ENCODE data around the gene FOXP1. TPM values are rescaled to one million over a fixed set of nuclear protein-coding genes. Genes with fewer than 3 reads are reported as not detected.

Gene FOXP1
- total RNA-seq, 2 donors from 2014 or later: 41.7 to 94.3 TPM

GRCh38 chr3:71497367-71497897 lies 86.1 kb downstream of the FOXP1 start:
- peaks cover 15% of the 10 kb centered on the region for H3K36me3 Mint-ChIP-seq (ENCODE audit: low read depth)
- no peaks in the 10 kb centered on the region for H3K27me3 Mint-ChIP-seq (ENCODE audit: insufficient read depth)
- Histone ChIP-seq H3K27ac (ENCODE audit: low read depth, low read length) (peak overlapping the region; percentile 9), H3K36me3 (ENCODE audit: control insufficient read depth, insufficient read depth, low read length) (no peaks in the 10 kb centered on the region), H3K9me3 (ENCODE audit: control insufficient read depth, low read length) (no peaks in the 10 kb centered on the region), H3K4me1 (ENCODE audit: control insufficient read depth, insufficient read depth, low read length) (peaks cover 16% of the 10 kb centered on the region), H3K27me3 (ENCODE audit: control insufficient read depth, insufficient read depth, low read length, poor library complexity, severe bottlenecking) (no peaks in the 10 kb centered on the region), H3K9ac (ENCODE audit: extremely low read depth, low read length, poor library complexity, severe bottlenecking) (peak overlapping the region; percentile 7), H3K4me3 (ENCODE audit: low read length) (peak overlapping the region; percentile 47)
- TF ChIP-seq CTCF (conservative IDR thresholded peaks at IDR 0.05): no peak
- peaks cover 73% of the 10 kb centered on the region for H3K4me1 Mint-ChIP-seq
- WGBS, 2 experiments (ENCODE audit: insufficient coverage in 1 of 2, insufficient read length in 1 of 2): 43% methylated on average over 1 of the region's 1 CpG; no CpG with 5 or more reads in 1 of the 2 experiments
- H3K27ac Mint-ChIP-seq: peak overlapping the region; percentile 93
- peak; percentile 75 for DNase-seq
- peaks cover 4% of the 10 kb centered on the region for H3K9me3 Mint-ChIP-seq
- peak overlapping the region; percentile 26 for H3K4me3 Mint-ChIP-seq

- Histone ChIP-seq H3K4me3 (ENCODE audit: low read length) (no peak overlapping the region), H3K9ac (ENCODE audit: extremely low read depth, low read length, poor library complexity, severe bottlenecking) (no peak overlapping the region)
- 87 to 89% methylated on average over 4 to 5 of the region's 5 CpGs for WGBS, 2 experiments (ENCODE audit: insufficient coverage in 1 of 2, insufficient read length in 1 of 2)
These were observed 87.6 kb downstream of the FOXP1 start for GRCh38 chr3:71495708-71496472.

GRCh38 chr3:71494212-71494611 lies 89.3 kb downstream of the FOXP1 start:
- no peak for DNase-seq
- no peaks in the 10 kb centered on the region for H3K36me3 ChIP-seq (ENCODE audit: control insufficient read depth, insufficient read depth, low read length)
- H3K4me1 ChIP-seq (ENCODE audit: control insufficient read depth, insufficient read depth, low read length): peaks cover 16% of the 10 kb centered on the region
- H3K4me3 ChIP-seq (ENCODE audit: low read length): no peak overlapping the region
- H3K9ac ChIP-seq (ENCODE audit: extremely low read depth, low read length, poor library complexity, severe bottlenecking): no peak overlapping the region
- Mint-ChIP-seq H3K27ac (no peak overlapping the region), H3K4me1 (peaks cover 52% of the 10 kb centered on the region), H3K9me3 (peaks cover 16% of the 10 kb centered on the region), H3K27me3 (ENCODE audit: insufficient read depth) (no peaks in the 10 kb centered on the region), H3K36me3 (ENCODE audit: low read depth) (peaks cover 35% of the 10 kb centered on the region), H3K4me3 (no peak overlapping the region)
- peaks cover 17% of the 10 kb centered on the region for H3K9me3 ChIP-seq (ENCODE audit: control insufficient read depth, low read length)
- 95 to 97% methylated on average over 5 of the region's 5 CpGs for WGBS, 2 experiments (ENCODE audit: insufficient coverage in 1 of 2, insufficient read length in 1 of 2)
- no peaks in the 10 kb centered on the region for H3K27me3 ChIP-seq (ENCODE audit: control insufficient read depth, insufficient read depth, low read length, poor library complexity, severe bottlenecking)
- no peak overlapping the region for H3K27ac ChIP-seq (ENCODE audit: low read depth, low read length)
- TF ChIP-seq CTCF (conservative IDR thresholded peaks at IDR 0.05): no peak

More at GRCh38 chr3:71495708-71496472, 87.6 kb downstream of the FOXP1 start:
- peaks cover 23% of the 10 kb centered on the region for H3K36me3 Mint-ChIP-seq (ENCODE audit: low read depth)
- H3K27me3 ChIP-seq (ENCODE audit: control insufficient read depth, insufficient read depth, low read length, poor library complexity, severe bottlenecking): no peaks in the 10 kb centered on the region
- DNase-seq: peak; percentile 64
- no peaks in the 10 kb centered on the region for H3K36me3 ChIP-seq (ENCODE audit: control insufficient read depth, insufficient read depth, low read length)
- no peaks in the 10 kb centered on the region for H3K27me3 Mint-ChIP-seq (ENCODE audit: insufficient read depth)
- no peak for TF ChIP-seq CTCF (conservative IDR thresholded peaks at IDR 0.05)
- H3K4me3 Mint-ChIP-seq: no peak overlapping the region
- H3K27ac ChIP-seq (ENCODE audit: low read depth, low read length): no peak overlapping the region
- peak overlapping the region; percentile 93 for H3K27ac Mint-ChIP-seq
- peaks cover 16% of the 10 kb centered on the region for H3K4me1 ChIP-seq (ENCODE audit: control insufficient read depth, insufficient read depth, low read length)
- H3K4me1 Mint-ChIP-seq: peaks cover 62% of the 10 kb centered on the region
- peaks cover 11% of the 10 kb centered on the region for H3K9me3 ChIP-seq (ENCODE audit: control insufficient read depth, low read length)
- H3K9me3 Mint-ChIP-seq: peaks cover 15% of the 10 kb centered on the region
